Pulmonary artery endothelial cell (primary cell): ENCODE data around the gene ADO. TPM values are rescaled to one million over a fixed set of nuclear protein-coding genes. Genes with fewer than 3 reads are reported as not detected.

Experiments used
- DNase-seq: peaks from one replicate; pipeline ENCODE4 v3.0.0-alpha.2; 2011; ENCODE audit warnings: low read depth, low spot score
- total RNA-seq: library from RNA; depleted of rRNA; stranded (reverse); fragments of >200 nt; gene quantifications from 2 replicates; pipeline ENCODE4 v1.2.3, GENCODE V29; 2014

Gene ADO
- total RNA-seq, 1 donor from 2014 or later: 16.6 TPM

GRCh38 chr10:62817766-62818425 is 13.4 kb downstream of the ADO start:
- no peak for DNase-seq

GRCh38 chr10:62818426-62819011 is 14.0 kb downstream of the ADO start:
- DNase-seq: no peak

GRCh38 chr10:62819141-62819920 is 14.8 kb downstream of the ADO start:
- DNase-seq: no peak

- no peak for DNase-seq
Measured at GRCh38 chr10:62820586-62820985, 16.1 kb downstream of the ADO start.

- no peak for DNase-seq
Measured at GRCh38 chr10:62826273-62826672, 21.8 kb downstream of the ADO start.

- no peak for DNase-seq
Measured at GRCh38 chr10:62829622-62830021, 25.1 kb downstream of the ADO start.

GRCh38 chr10:62830679-62831078 is 26.2 kb downstream of the ADO start:
- no peak for DNase-seq

GRCh38 chr10:62831346-62831745 is 26.8 kb downstream of the ADO start:
- no peak for DNase-seq

GRCh38 chr10:62839590-62839989 is 35.1 kb downstream of the ADO start:
- DNase-seq: no peak

- no peak for DNase-seq
Measured at GRCh38 chr10:62842983-62843382, 38.5 kb downstream of the ADO start.

GRCh38 chr10:62843600-62843999 is 39.1 kb downstream of the ADO start:
- DNase-seq: no peak

- DNase-seq: no peak
Measured at GRCh38 chr10:62844280-62845011, 39.9 kb downstream of the ADO start.

GRCh38 chr10:62847433-62847832 is 42.9 kb downstream of the ADO start:
- DNase-seq: no peak

- no peak for DNase-seq
Measured at GRCh38 chr10:62850646-62851045, 46.1 kb downstream of the ADO start.

- DNase-seq: no peak
Measured at GRCh38 chr10:62851442-62851841, 46.9 kb downstream of the ADO start.

GRCh38 chr10:62852961-62853702 is 48.6 kb downstream of the ADO start:
- DNase-seq: no peak

- no peak for DNase-seq
Measured at GRCh38 chr10:62853710-62854109, 49.2 kb downstream of the ADO start.

- no peak for DNase-seq
Measured at GRCh38 chr10:62856021-62856420, 51.5 kb downstream of the ADO start.
